Lower leg skin (tissue), 4 donors: ENCODE data around the gene PLCH1. TPM values are rescaled to one million over a fixed set of nuclear protein-coding genes. Genes with fewer than 3 reads are reported as not detected.

Source experiments
- DNase-seq, 2 donors: peaks; one replicate each; pipeline ENCODE4 v3.0.0-alpha.2; 2019; ENCODE audit warnings: low spot score in 2 of 2
- H3K4me3 ChIP-seq: fragments of 200-600 bp; sonication (generic); 2 replicates; pipeline ENCODE4 v1.5.1; 2017; ENCODE audit warnings: mild to moderate bottlenecking, low read depth; ENCODE audit not compliant: poor library complexity, severe bottlenecking
- POLR2A ChIP-seq, 2 donors: fragments of 450-650 bp; IDR thresholded peaks; one replicate each; pipeline ENCODE4 v1.6.1; 2016 to 2017; ENCODE audit warnings: antibody characterized with exemption in 2 of 2, mild to moderate bottlenecking in 1 of 2, moderate library complexity in 1 of 2
- WGBS, 2 donors: methylation state at CpG; one replicate each; pipeline ENCODE4 v1.1.5; 2018; 5-methylcytosine and 5-hydroxymethylcytosine counted together
- intact Hi-C: fragments of 100-400 bp; cut with DNase I; formaldehyde crosslinking; loops from one replicate; pipeline ENCODE4 v1.15.0; 2023; ENCODE audit warnings: low total_unique reads
- total RNA-seq, 4 donors: library from RNA; depleted of rRNA; stranded (reverse); fragments of >200 nt; gene quantifications; one replicate each; pipeline ENCODE4 v1.1.0, GENCODE V29; 2016
- TF ChIP-seq, protein P1 (sequence below), 3 donors: fragments of 450-650 bp; IDR thresholded peaks; one replicate each; pipeline ENCODE4 v1.5.1; 2016; ENCODE audit warnings: antibody characterized with exemption in 3 of 3, mild to moderate bottlenecking in 3 of 3, moderate library complexity in 2 of 3

Gene PLCH1
- total RNA-seq, 4 donors from 2014 or later = 0.55 to 1.2 (median 0.79) TPM

DNA sequence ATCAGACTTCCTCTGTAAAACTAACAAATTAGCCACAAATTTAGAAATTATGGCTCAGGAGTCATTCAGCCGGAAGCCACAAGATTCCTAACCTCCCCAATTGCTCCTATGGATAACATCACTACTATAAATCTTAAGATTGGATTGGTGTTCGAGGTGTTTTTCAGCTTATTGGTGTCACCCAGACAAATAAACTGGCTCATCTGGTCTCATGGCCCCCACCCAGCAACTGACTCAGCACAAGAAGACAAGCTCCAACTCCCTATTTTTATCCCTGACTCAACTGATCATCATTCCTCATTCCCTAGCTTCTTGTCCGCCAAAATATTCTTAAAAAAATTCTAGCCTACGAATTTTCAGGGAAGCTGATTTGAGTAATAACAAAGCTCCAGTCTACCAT is 316.3 kb downstream of the PLCH1 start:
- TF ChIP-seq POLR2A (IDR thresholded peaks at IDR 0.05) = no peak
- no peak for DNase-seq
- H3K4me3 ChIP-seq = no peak overlapping the region
- WGBS, 2 donors = 51 to 62% methylated on average over 4 of the region's 4 CpGs
- intact Hi-C loops = no loop called here

- DNase-seq = no peak
- intact Hi-C loops = no loop called here
Measured at GRCh38 chr3:155426524-155427230, 318.2 kb downstream of the PLCH1 start.

GRCh38 chr3:155425396-155425795 is 319.5 kb downstream of the PLCH1 start:
- DNase-seq = no peak
- no peak overlapping the region for H3K4me3 ChIP-seq
- intact Hi-C loops = no loop called here
- no peak for TF ChIP-seq POLR2A (IDR thresholded peaks at IDR 0.05)
- TF ChIP-seq, protein P1, sequence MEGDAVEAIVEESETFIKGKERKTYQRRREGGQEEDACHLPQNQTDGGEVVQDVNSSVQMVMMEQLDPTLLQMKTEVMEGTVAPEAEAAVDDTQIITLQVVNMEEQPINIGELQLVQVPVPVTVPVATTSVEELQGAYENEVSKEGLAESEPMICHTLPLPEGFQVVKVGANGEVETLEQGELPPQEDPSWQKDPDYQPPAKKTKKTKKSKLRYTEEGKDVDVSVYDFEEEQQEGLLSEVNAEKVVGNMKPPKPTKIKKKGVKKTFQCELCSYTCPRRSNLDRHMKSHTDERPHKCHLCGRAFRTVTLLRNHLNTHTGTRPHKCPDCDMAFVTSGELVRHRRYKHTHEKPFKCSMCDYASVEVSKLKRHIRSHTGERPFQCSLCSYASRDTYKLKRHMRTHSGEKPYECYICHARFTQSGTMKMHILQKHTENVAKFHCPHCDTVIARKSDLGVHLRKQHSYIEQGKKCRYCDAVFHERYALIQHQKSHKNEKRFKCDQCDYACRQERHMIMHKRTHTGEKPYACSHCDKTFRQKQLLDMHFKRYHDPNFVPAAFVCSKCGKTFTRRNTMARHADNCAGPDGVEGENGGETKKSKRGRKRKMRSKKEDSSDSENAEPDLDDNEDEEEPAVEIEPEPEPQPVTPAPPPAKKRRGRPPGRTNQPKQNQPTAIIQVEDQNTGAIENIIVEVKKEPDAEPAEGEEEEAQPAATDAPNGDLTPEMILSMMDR (IDR thresholded peaks at IDR 0.05) = no peak
- whole genome bisulfite sequencing, 2 donors = 80 to 87% methylated on average over 2 of the region's 2 CpGs

More at GRCh38 chr3:155426524-155427230, 318.2 kb downstream of the PLCH1 start:
- TF ChIP-seq POLR2A (IDR thresholded peaks at IDR 0.05) = no peak
- TF ChIP-seq, protein P1 (IDR thresholded peaks at IDR 0.05) = no peak
- no peak overlapping the region for H3K4me3 ChIP-seq
- WGBS, 2 donors = 67 to 69% methylated on average over 3 of the region's 3 CpGs

- TF ChIP-seq, protein P1 (IDR thresholded peaks at IDR 0.05) = no peak
- TF ChIP-seq POLR2A (IDR thresholded peaks at IDR 0.05) = no peak
- intact Hi-C loops = no loop called here
- H3K4me3 ChIP-seq = no peak overlapping the region
- no peak for DNase-seq
Measured at GRCh38 chr3:155424323-155424710, 320.6 kb downstream of the PLCH1 start.

GRCh38 chr3:155423526-155424322 is 321.1 kb downstream of the PLCH1 start:
- intact Hi-C loops = no loop called here
- WGBS, 2 donors = 71 to 75% methylated on average over 6 of the region's 6 CpGs
- DNase-seq = no peak
- TF ChIP-seq, protein P1 (IDR thresholded peaks at IDR 0.05) = no peak
- TF ChIP-seq POLR2A (IDR thresholded peaks at IDR 0.05) = no peak
- no peak overlapping the region for H3K4me3 ChIP-seq

DNA sequence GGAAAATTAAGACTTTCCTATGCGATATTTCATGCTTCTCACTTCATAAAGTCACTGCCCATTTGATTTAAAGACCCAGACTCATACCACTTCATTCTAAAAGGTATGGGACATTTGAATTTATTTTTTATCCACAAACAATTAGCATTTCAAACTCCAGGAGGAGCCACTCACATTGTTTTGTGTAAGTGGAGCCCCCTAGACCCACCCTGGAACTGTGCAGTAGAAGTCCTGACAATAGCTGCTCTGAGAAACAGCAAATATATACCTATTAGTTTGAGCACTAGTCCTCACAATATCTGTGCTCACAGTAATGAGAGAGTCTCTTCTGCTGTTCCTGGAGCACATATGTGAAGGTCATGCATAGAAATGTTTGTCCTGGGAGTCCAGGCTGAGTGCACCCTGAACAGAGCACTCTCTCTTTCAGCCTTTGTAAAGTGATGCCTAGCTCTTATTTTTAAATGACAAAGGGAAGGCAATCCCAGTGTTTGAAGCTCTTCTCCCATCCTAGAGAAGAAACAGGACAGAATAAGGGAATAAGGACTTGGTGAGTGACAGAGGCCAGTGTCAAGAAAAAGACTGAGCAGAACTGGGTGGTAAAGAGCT is 323.9 kb downstream of the PLCH1 start:
- TF ChIP-seq, protein P1 (IDR thresholded peaks at IDR 0.05) = no peak
- no peak for TF ChIP-seq POLR2A (IDR thresholded peaks at IDR 0.05)
- no peak overlapping the region for H3K4me3 ChIP-seq
- DNase-seq = no peak
- WGBS, 2 donors = 67 to 71% methylated on average over 1 of the region's 1 CpG
- intact Hi-C loops = no loop called here
